ENCODE results near the gene AGAP1. TPM values are rescaled to one million over a fixed set of nuclear protein-coding genes. Genes with fewer than 3 reads are reported as not detected.

The AGAP1 gene
- total RNA-seq, 1 donor from 2014 or later = 39.4 TPM

- H3K27ac ChIP-seq (ENCODE audit: low read depth, low read length) = no peak overlapping the region
- TF ChIP-seq CTCF (IDR thresholded peaks at IDR 0.05; ENCODE audit: insufficient read depth, low read depth, low read length) = no peak
- TF ChIP-seq EZH2 (IDR thresholded peaks at IDR 0.05; ENCODE audit: insufficient read depth, low read length) = no peak
- no peak overlapping the region for H3K4me3 Mint-ChIP-seq (ENCODE audit: unreplicated experiment)
- H3K9me3 Mint-ChIP-seq (ENCODE audit: unreplicated experiment) = no peaks in the 10 kb centered on the region
- H4K20me1 ChIP-seq (ENCODE audit: insufficient read depth, low read length) = peaks cover 90% of the 10 kb centered on the region
- FAIRE-seq (no peak), DNase-seq (ENCODE audit: low read depth) (no peak)
- no peak overlapping the region for H3K27ac Mint-ChIP-seq (ENCODE audit: unreplicated experiment)
- H3K27me3 ChIP-seq (ENCODE audit: insufficient read depth, low read length) = peaks cover 4% of the 10 kb centered on the region
- H3K27me3 Mint-ChIP-seq (ENCODE audit: low read depth, unreplicated experiment) = no peaks in the 10 kb centered on the region
- H3K36me3 ChIP-seq (ENCODE audit: insufficient read depth, low read length) = no peaks in the 10 kb centered on the region
- H3K36me3 Mint-ChIP-seq (ENCODE audit: low read depth, unreplicated experiment) = peaks cover 10% of the 10 kb centered on the region
- H3K4me1 ChIP-seq (ENCODE audit: insufficient read depth, low read length) = peaks cover 11% of the 10 kb centered on the region
- H3K9me3 ChIP-seq (ENCODE audit: insufficient read depth, low read depth, low read length) = no peaks in the 10 kb centered on the region
- H3K9ac ChIP-seq (ENCODE audit: low read length) = no peak overlapping the region
- peaks cover 37% of the 10 kb centered on the region for H3K4me1 Mint-ChIP-seq (ENCODE audit: low read depth, unreplicated experiment)
- peaks cover 24% of the 10 kb centered on the region for H3K79me2 ChIP-seq (ENCODE audit: insufficient read depth, low read length)
- H3K4me3 ChIP-seq (ENCODE audit: insufficient read depth, low read depth, low read length) = no peak overlapping the region
- H2AFZ ChIP-seq (ENCODE audit: low read depth, low read length) = no peak overlapping the region
- H3K4me2 ChIP-seq (ENCODE audit: low read length) = no peak overlapping the region
Observed at GRCh38 chr2:235573331-235574221, 79.7 kb downstream of the AGAP1 start.

- no peak overlapping the region for H3K9ac ChIP-seq (ENCODE audit: low read length)
- H3K27ac ChIP-seq (ENCODE audit: low read depth, low read length) = no peak overlapping the region
- Mint-ChIP-seq H3K27ac (ENCODE audit: unreplicated experiment) (no peak overlapping the region), H3K4me3 (ENCODE audit: unreplicated experiment) (no peak overlapping the region), H3K9me3 (ENCODE audit: unreplicated experiment) (no peaks in the 10 kb centered on the region), H3K4me1 (ENCODE audit: low read depth, unreplicated experiment) (peaks cover 31% of the 10 kb centered on the region), H3K27me3 (ENCODE audit: low read depth, unreplicated experiment) (no peaks in the 10 kb centered on the region), H3K36me3 (ENCODE audit: low read depth, unreplicated experiment) (peaks cover 3% of the 10 kb centered on the region)
- FAIRE-seq (no peak), DNase-seq (ENCODE audit: low read depth) (no peak)
- no peaks in the 10 kb centered on the region for H3K36me3 ChIP-seq (ENCODE audit: insufficient read depth, low read length)
- TF ChIP-seq EZH2 (IDR thresholded peaks at IDR 0.05; ENCODE audit: insufficient read depth, low read length) = no peak
- TF ChIP-seq CTCF (IDR thresholded peaks at IDR 0.05; ENCODE audit: insufficient read depth, low read depth, low read length) = no peak
- no peak overlapping the region for H2AFZ ChIP-seq (ENCODE audit: low read depth, low read length)
- peaks cover 4% of the 10 kb centered on the region for H3K27me3 ChIP-seq (ENCODE audit: insufficient read depth, low read length)
- H3K4me1 ChIP-seq (ENCODE audit: insufficient read depth, low read length) = peaks cover 6% of the 10 kb centered on the region
- no peak overlapping the region for H3K4me2 ChIP-seq (ENCODE audit: low read length)
- peaks cover 79% of the 10 kb centered on the region for H4K20me1 ChIP-seq (ENCODE audit: insufficient read depth, low read length)
- H3K9me3 ChIP-seq (ENCODE audit: insufficient read depth, low read depth, low read length) = no peaks in the 10 kb centered on the region
- H3K4me3 ChIP-seq (ENCODE audit: insufficient read depth, low read depth, low read length) = no peak overlapping the region
- peaks cover 24% of the 10 kb centered on the region for H3K79me2 ChIP-seq (ENCODE audit: insufficient read depth, low read length)
Observed at GRCh38 chr2:235575431-235575830, 81.6 kb downstream of the AGAP1 start.

GRCh38 chr2:235575904-235576303 lies 82.1 kb downstream of the AGAP1 start:
- Histone ChIP-seq H3K4me1 (ENCODE audit: insufficient read depth, low read length) (peaks cover 5% of the 10 kb centered on the region), H3K4me3 (ENCODE audit: insufficient read depth, low read depth, low read length) (no peak overlapping the region), H2AFZ (ENCODE audit: low read depth, low read length) (no peak overlapping the region), H4K20me1 (ENCODE audit: insufficient read depth, low read length) (peaks cover 79% of the 10 kb centered on the region), H3K27ac (ENCODE audit: low read depth, low read length) (no peak overlapping the region), H3K27me3 (ENCODE audit: insufficient read depth, low read length) (peaks cover 4% of the 10 kb centered on the region), H3K9ac (ENCODE audit: low read length) (no peak overlapping the region), H3K4me2 (ENCODE audit: low read length) (no peak overlapping the region), H3K36me3 (ENCODE audit: insufficient read depth, low read length) (no peaks in the 10 kb centered on the region), H3K79me2 (ENCODE audit: insufficient read depth, low read length) (peaks cover 24% of the 10 kb centered on the region), H3K9me3 (ENCODE audit: insufficient read depth, low read depth, low read length) (no peaks in the 10 kb centered on the region)
- H3K27ac Mint-ChIP-seq (ENCODE audit: unreplicated experiment) = no peak overlapping the region
- no peak for FAIRE-seq
- H3K4me1 Mint-ChIP-seq (ENCODE audit: low read depth, unreplicated experiment) = peaks cover 27% of the 10 kb centered on the region
- TF ChIP-seq EZH2 (IDR thresholded peaks at IDR 0.05; ENCODE audit: insufficient read depth, low read length) (no peak), CTCF (IDR thresholded peaks at IDR 0.05; ENCODE audit: insufficient read depth, low read depth, low read length) (no peak)
- no peaks in the 10 kb centered on the region for H3K9me3 Mint-ChIP-seq (ENCODE audit: unreplicated experiment)
- peaks cover 3% of the 10 kb centered on the region for H3K36me3 Mint-ChIP-seq (ENCODE audit: low read depth, unreplicated experiment)
- no peak for DNase-seq (ENCODE audit: low read depth)
- H3K4me3 Mint-ChIP-seq (ENCODE audit: unreplicated experiment) = no peak overlapping the region
- H3K27me3 Mint-ChIP-seq (ENCODE audit: low read depth, unreplicated experiment) = no peaks in the 10 kb centered on the region
